Effector memory CD8-positive, alpha-beta T cell (primary cell): Measurements from ENCODE around the gene MBD1.
"Not testable (repeated sequence)": the region's sequence is repeated elsewhere in the genome, so short reads cannot be mapped to it uniquely, and the experiment has no call there.

ENCODE experiments used
- ATAC-seq: fragments of 150-1000 bp; cut with Tn5 transposase; replicated peaks from 2 replicates; pipeline ENCODE4 v1.10.0; 2021; ENCODE audit warnings: mild to moderate bottlenecking, moderate library complexity
- DNase-seq, 3 experiments: peaks; one replicate each; pipeline ENCODE4 v3.0.0; 2021
- H3K27ac Mint-ChIP-seq, 2 donors: one replicate each; pipeline ENCODE4 v1.8.0; 2022; ENCODE audit warnings: mild to moderate bottlenecking in 2 of 2, mixed read lengths in 2 of 2, moderate library complexity in 2 of 2
- H3K27me3 Mint-ChIP-seq, 2 donors: one replicate each; pipeline ENCODE4 v1.8.0; 2022; ENCODE audit warnings: mixed read lengths in 2 of 2
- H3K36me3 Mint-ChIP-seq: one replicate; pipeline ENCODE4 v1.8.0; 2022; ENCODE audit warnings: mild to moderate bottlenecking, moderate library complexity, mixed read lengths; ENCODE audit not compliant: insufficient read depth
- H3K4me1 Mint-ChIP-seq, 2 donors: one replicate each; pipeline ENCODE4 v1.8.0; 2022; ENCODE audit warnings: low read depth in 2 of 2, mixed read lengths in 2 of 2
- H3K4me3 Mint-ChIP-seq, 2 donors: one replicate each; pipeline ENCODE4 v1.8.0; 2022; ENCODE audit warnings: mild to moderate bottlenecking in 2 of 2, mixed read lengths in 2 of 2, moderate library complexity in 2 of 2
- H3K9me3 Mint-ChIP-seq, 2 donors: one replicate each; pipeline ENCODE4 v1.8.0; 2022; ENCODE audit warnings: mixed read lengths in 2 of 2

The MBD1 gene

GRCh38 chr18:50232419-50232818 lies 48.9 kb downstream of the MBD1 start:
- Mint-ChIP-seq H3K4me3 (no peak overlapping the region), H3K36me3 (no peaks in the 10 kb centered on the region), H3K9me3 (no peaks in the 10 kb centered on the region), H3K27me3 (peaks cover 39 to 58% of the 10 kb centered on the region in 2 donors), H3K4me1 (no peaks in the 10 kb centered on the region), H3K27ac (no peak overlapping the region)
- DNase-seq (no peak), ATAC-seq (no peak)

GRCh38 chr18:50231621-50232020 lies 49.7 kb downstream of the MBD1 start:
- Mint-ChIP-seq H3K9me3 (no peaks in the 10 kb centered on the region), H3K36me3 (no peaks in the 10 kb centered on the region), H3K4me1 (no peaks in the 10 kb centered on the region), H3K27me3 (peaks cover 39 to 57% of the 10 kb centered on the region in 2 donors), H3K4me3 (no peak overlapping the region), H3K27ac (no peak overlapping the region)
- DNase-seq (no peak), ATAC-seq (no peak)

GRCh38 chr18:50220249-50220648 lies 61.1 kb downstream of the MBD1 start:
- H3K9me3 Mint-ChIP-seq, H3K27ac Mint-ChIP-seq, H3K4me3 Mint-ChIP-seq, ATAC-seq, H3K4me1 Mint-ChIP-seq, DNase-seq, H3K36me3 Mint-ChIP-seq: not testable (repeated sequence)
- H3K27me3 Mint-ChIP-seq = peaks cover 64 to 79% of the 10 kb centered on the region in 2 donors
